HEK293 (cell line): ENCODE data around the gene GNG12.

Experiments used
- CTCF ChIA-PET: fragments of 350-600 bp; formaldehyde crosslinking; extraction: SDS; loops from one replicate; lab custom pipeline; 2021; ENCODE audit warnings: antibody characterized with exemption; lab: Yijun Ruan, JAX
- POLR2A ChIA-PET: fragments of 300-600 bp; formaldehyde crosslinking; extraction: SDS; loops from one replicate; lab custom pipeline; 2020; ENCODE audit warnings: antibody characterized with exemption, inconsistent platforms; lab: Yijun Ruan, JAX
- H3K27ac ChIP-seq: fragments of 200-500 bp; sonication (Bioruptor generic); 2 replicates; pipeline ENCODE4 v1.5.1; 2014; ENCODE audit warnings: low read depth, low read length, control low read depth, inconsistent platforms; ENCODE audit errors: extremely low read depth
- H3K36me3 ChIP-seq, 2 experiments: fragments of 200-500 bp in 1 of 2; sonication (Bioruptor generic) in 1 of 2; 1 replicate in 1 of 2; 2 replicates in 1 of 2; pipeline ENCODE4 v1.5.1; 2014 to 2017; ENCODE audit warnings: inconsistent platforms in 2 of 2, low read length in 2 of 2; ENCODE audit not compliant: control insufficient read depth in 2 of 2, insufficient read depth in 1 of 2
- H3K4me1 ChIP-seq: fragments of 200-500 bp; sonication (Bioruptor generic); 2 replicates; pipeline ENCODE4 v1.5.1; 2014; ENCODE audit warnings: mild to moderate bottlenecking, low read length, inconsistent platforms; ENCODE audit not compliant: control insufficient read depth, insufficient read depth
- H3K4me3 ChIP-seq: 2 replicates; pipeline ENCODE4 v1.5.1; 2011; ENCODE audit warnings: low read depth, mild to moderate bottlenecking, control low read depth, low read length, moderate library complexity
- H3K9me3 ChIP-seq: fragments of 200-500 bp; sonication (Bioruptor generic); 2 replicates; pipeline ENCODE4 v1.5.1; 2014; ENCODE audit warnings: low read depth, low read length, inconsistent platforms; ENCODE audit not compliant: control insufficient read depth, insufficient read depth
- GLIS2 ChIP-seq: fragments of 450-650 bp; formaldehyde crosslinking; IDR thresholded peaks from 2 replicates; pipeline ENCODE4 v1.5.1; 2016; ENCODE audit warnings: missing biosample characterization, missing genetic modification characterization
- WT1 ChIP-seq: fragments of 450-650 bp; formaldehyde crosslinking; IDR thresholded peaks from 2 replicates; pipeline ENCODE4 v1.5.1; 2016; ENCODE audit warnings: missing biosample characterization, missing genetic modification characterization
- ZNF133 ChIP-seq: fragments of 450-650 bp; formaldehyde crosslinking; IDR thresholded peaks from 2 replicates; pipeline ENCODE4 v1.5.1; 2016; ENCODE audit warnings: missing biosample characterization, missing genetic modification characterization
- ZNF311 ChIP-seq: fragments of 450-650 bp; formaldehyde crosslinking; IDR thresholded peaks from 2 replicates; pipeline ENCODE4 v1.5.1; 2017; ENCODE audit warnings: missing biosample characterization, missing genetic modification characterization, borderline replicate concordance
- ZNF529 ChIP-seq: fragments of 450-650 bp; formaldehyde crosslinking; IDR thresholded peaks from 2 replicates; pipeline ENCODE4 v1.5.1; 2017; ENCODE audit warnings: missing genetic modification characterization, missing biosample characterization; ENCODE audit not compliant: insufficient replicate concordance
- ZNF660 ChIP-seq: fragments of 450-650 bp; IDR thresholded peaks from 2 replicates; pipeline ENCODE4 v1.5.1; 2018; ENCODE audit warnings: missing biosample characterization, mild to moderate bottlenecking, missing genetic modification characterization
- ZNF837 ChIP-seq: fragments of 450-650 bp; formaldehyde crosslinking; IDR thresholded peaks from 2 replicates; pipeline ENCODE4 v1.5.1; 2016; ENCODE audit warnings: missing biosample characterization, missing genetic modification characterization
- TF ChIP-seq, protein P1 (sequence below): fragments of 450-650 bp; formaldehyde crosslinking; IDR thresholded peaks from 2 replicates; pipeline ENCODE4 v1.5.1; 2016; ENCODE audit warnings: missing biosample characterization, missing genetic modification characterization
- TF ChIP-seq, protein P2 (sequence below): fragments of 450-650 bp; formaldehyde crosslinking; IDR thresholded peaks from 2 replicates; pipeline ENCODE4 v1.5.1; 2017; ENCODE audit warnings: missing biosample characterization, missing genetic modification characterization
- TF ChIP-seq, protein P3 (sequence below): fragments of 450-650 bp; formaldehyde crosslinking; IDR thresholded peaks from 2 replicates; pipeline ENCODE4 v1.5.1; 2016; ENCODE audit warnings: missing biosample characterization, missing genetic modification characterization, low read depth
- TF ChIP-seq, protein P4 (sequence below): fragments of 450-650 bp; formaldehyde crosslinking; IDR thresholded peaks from 2 replicates; pipeline ENCODE4 v1.5.1; 2016; ENCODE audit warnings: missing biosample characterization, missing genetic modification characterization
- TF ChIP-seq, protein P5 (sequence below): fragments of 450-650 bp; formaldehyde crosslinking; IDR thresholded peaks from 2 replicates; pipeline ENCODE4 v1.5.1; 2016; ENCODE audit warnings: missing biosample characterization, missing genetic modification characterization
- TF ChIP-seq, protein P6 (sequence below): sonication (generic); formaldehyde crosslinking; IDR thresholded peaks from 2 replicates; pipeline ENCODE4 v1.8.1; 2022; ENCODE audit warnings: mild to moderate bottlenecking, moderate library complexity, missing genetic modification reagents
- TF ChIP-seq, protein P7 (sequence below): fragments of 450-650 bp; formaldehyde crosslinking; IDR thresholded peaks from 2 replicates; pipeline ENCODE4 v1.5.1; 2016; ENCODE audit warnings: missing biosample characterization, missing genetic modification characterization, borderline replicate concordance

Gene GNG12

DNA sequence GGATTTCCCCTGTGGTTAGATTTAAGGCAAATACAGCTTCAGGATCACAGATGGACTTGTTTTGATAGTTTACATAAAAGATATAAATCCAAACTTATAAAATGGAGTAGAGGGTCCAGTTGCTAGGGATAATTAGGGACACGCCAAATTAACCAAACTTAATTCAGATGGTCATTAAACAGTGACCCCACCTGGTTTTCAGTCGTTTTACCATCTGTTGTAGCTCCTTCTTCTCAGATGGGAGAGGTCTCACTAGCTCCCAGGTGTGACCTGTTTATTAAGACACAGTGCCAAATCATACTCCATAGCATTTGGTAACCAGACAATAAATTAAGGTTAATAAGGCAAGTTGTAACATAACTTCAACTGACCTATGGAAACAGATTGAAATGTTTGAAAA lies 156.3 kb downstream of the GNG12 start (continued):
- no peak for TF ChIP-seq GLIS2
- TF ChIP-seq ZNF311 (tag by site-specific recombination), result no peak

DNA sequence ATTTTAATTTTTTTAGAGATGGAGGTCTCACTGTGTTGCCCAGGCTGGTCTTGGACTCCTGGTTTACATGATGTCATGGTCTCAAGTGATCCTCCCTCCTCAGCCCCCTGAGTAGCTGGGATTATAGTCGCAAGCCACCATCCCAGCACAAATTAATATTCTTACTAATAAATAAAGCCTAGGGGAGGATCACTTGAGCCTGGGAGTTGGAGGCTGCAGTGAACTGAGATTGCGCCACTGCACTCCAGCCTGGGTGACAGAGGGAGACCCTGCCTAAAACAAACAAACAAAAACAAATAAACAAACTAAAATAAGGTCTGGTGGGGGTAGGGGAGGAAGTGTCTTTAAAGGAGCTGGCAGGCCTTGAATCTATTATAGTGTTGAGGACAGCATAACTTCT lies 157.0 kb downstream of the GNG12 start:
- Histone ChIP-seq H3K4me1 (peaks cover 7% of the 10 kb centered on the region), H3K27ac (no peak overlapping the region), H3K9me3 (no peaks in the 10 kb centered on the region), H3K4me3 (no peak overlapping the region), H3K36me3 (no peaks in the 10 kb centered on the region)
- POLR2A ChIA-PET, result interaction anchor here (4.5 kb wide), 1 partner anchor 8 kb away, joined by 43 read pairs; the partner anchor contains the start of gene GADD45A
- CTCF ChIA-PET, result interaction anchor here (3.4 kb wide), 1 partner anchor 84 kb away, joined by 13 read pairs; no protein-coding TSS in a partner anchor
- TF ChIP-seq, protein P1, sequence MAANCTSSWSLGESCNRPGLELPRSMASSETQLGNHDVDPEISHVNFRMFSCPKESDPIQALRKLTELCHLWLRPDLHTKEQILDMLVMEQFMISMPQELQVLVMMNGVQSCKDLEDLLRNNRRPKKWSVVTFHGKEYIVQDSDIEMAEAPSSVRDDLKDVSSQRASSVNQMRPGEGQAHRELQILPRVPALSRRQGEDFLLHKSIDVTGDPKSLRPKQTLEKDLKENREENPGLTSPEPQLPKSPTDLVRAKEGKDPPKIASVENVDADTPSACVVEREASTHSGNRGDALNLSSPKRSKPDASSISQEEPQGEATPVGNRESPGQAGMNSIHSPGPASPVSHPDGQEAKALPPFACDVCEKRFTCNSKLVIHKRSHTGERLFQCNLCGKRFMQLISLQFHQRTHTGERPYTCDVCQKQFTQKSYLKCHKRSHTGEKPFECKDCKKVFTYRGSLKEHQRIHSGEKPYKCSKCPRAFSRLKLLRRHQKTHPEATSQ (tag by site-specific recombination), result no peak
- TF ChIP-seq, protein P2, sequence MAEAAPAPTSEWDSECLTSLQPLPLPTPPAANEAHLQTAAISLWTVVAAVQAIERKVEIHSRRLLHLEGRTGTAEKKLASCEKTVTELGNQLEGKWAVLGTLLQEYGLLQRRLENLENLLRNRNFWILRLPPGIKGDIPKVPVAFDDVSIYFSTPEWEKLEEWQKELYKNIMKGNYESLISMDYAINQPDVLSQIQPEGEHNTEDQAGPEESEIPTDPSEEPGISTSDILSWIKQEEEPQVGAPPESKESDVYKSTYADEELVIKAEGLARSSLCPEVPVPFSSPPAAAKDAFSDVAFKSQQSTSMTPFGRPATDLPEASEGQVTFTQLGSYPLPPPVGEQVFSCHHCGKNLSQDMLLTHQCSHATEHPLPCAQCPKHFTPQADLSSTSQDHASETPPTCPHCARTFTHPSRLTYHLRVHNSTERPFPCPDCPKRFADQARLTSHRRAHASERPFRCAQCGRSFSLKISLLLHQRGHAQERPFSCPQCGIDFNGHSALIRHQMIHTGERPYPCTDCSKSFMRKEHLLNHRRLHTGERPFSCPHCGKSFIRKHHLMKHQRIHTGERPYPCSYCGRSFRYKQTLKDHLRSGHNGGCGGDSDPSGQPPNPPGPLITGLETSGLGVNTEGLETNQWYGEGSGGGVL (tag by site-specific recombination), result peak; percentile 69
- TF ChIP-seq WT1 (peak; percentile 83), ZNF133 (tag by site-specific recombination) (no peak), ZNF529 (tag by site-specific recombination) (no peak), ZNF837 (tag by site-specific recombination) (no peak), ZNF660 (tag by site-specific recombination) (no peak)
- TF ChIP-seq, protein P3, sequence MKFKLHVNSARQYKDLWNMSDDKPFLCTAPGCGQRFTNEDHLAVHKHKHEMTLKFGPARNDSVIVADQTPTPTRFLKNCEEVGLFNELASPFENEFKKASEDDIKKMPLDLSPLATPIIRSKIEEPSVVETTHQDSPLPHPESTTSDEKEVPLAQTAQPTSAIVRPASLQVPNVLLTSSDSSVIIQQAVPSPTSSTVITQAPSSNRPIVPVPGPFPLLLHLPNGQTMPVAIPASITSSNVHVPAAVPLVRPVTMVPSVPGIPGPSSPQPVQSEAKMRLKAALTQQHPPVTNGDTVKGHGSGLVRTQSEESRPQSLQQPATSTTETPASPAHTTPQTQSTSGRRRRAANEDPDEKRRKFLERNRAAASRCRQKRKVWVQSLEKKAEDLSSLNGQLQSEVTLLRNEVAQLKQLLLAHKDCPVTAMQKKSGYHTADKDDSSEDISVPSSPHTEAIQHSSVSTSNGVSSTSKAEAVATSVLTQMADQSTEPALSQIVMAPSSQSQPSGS, result peak; percentile 2; the same call in 1 of the 2 replicates
- TF ChIP-seq, protein P4, sequence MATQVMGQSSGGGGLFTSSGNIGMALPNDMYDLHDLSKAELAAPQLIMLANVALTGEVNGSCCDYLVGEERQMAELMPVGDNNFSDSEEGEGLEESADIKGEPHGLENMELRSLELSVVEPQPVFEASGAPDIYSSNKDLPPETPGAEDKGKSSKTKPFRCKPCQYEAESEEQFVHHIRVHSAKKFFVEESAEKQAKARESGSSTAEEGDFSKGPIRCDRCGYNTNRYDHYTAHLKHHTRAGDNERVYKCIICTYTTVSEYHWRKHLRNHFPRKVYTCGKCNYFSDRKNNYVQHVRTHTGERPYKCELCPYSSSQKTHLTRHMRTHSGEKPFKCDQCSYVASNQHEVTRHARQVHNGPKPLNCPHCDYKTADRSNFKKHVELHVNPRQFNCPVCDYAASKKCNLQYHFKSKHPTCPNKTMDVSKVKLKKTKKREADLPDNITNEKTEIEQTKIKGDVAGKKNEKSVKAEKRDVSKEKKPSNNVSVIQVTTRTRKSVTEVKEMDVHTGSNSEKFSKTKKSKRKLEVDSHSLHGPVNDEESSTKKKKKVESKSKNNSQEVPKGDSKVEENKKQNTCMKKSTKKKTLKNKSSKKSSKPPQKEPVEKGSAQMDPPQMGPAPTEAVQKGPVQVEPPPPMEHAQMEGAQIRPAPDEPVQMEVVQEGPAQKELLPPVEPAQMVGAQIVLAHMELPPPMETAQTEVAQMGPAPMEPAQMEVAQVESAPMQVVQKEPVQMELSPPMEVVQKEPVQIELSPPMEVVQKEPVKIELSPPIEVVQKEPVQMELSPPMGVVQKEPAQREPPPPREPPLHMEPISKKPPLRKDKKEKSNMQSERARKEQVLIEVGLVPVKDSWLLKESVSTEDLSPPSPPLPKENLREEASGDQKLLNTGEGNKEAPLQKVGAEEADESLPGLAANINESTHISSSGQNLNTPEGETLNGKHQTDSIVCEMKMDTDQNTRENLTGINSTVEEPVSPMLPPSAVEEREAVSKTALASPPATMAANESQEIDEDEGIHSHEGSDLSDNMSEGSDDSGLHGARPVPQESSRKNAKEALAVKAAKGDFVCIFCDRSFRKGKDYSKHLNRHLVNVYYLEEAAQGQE (tag by site-specific recombination), result no peak
- TF ChIP-seq, protein P5, sequence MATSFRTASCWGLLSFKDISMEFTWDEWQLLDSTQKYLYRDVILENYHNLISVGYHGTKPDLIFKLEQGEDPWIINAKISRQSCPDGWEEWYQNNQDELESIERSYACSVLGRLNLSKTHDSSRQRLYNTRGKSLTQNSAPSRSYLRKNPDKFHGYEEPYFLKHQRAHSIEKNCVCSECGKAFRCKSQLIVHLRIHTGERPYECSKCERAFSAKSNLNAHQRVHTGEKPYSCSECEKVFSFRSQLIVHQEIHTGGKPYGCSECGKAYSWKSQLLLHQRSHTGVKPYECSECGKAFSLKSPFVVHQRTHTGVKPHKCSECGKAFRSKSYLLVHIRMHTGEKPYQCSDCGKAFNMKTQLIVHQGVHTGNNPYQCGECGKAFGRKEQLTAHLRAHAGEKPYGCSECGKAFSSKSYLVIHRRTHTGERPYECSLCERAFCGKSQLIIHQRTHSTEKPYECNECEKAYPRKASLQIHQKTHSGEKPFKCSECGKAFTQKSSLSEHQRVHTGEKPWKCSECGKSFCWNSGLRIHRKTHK (tag by site-specific recombination), result no peak
- TF ChIP-seq, protein P6, sequence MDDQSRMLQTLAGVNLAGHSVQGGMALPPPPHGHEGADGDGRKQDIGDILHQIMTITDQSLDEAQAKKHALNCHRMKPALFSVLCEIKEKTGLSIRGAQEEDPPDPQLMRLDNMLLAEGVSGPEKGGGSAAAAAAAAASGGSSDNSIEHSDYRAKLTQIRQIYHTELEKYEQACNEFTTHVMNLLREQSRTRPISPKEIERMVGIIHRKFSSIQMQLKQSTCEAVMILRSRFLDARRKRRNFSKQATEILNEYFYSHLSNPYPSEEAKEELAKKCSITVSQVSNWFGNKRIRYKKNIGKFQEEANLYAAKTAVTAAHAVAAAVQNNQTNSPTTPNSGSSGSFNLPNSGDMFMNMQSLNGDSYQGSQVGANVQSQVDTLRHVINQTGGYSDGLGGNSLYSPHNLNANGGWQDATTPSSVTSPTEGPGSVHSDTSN (CRISPR knock-in tag), result no peak
- TF ChIP-seq, protein P7, sequence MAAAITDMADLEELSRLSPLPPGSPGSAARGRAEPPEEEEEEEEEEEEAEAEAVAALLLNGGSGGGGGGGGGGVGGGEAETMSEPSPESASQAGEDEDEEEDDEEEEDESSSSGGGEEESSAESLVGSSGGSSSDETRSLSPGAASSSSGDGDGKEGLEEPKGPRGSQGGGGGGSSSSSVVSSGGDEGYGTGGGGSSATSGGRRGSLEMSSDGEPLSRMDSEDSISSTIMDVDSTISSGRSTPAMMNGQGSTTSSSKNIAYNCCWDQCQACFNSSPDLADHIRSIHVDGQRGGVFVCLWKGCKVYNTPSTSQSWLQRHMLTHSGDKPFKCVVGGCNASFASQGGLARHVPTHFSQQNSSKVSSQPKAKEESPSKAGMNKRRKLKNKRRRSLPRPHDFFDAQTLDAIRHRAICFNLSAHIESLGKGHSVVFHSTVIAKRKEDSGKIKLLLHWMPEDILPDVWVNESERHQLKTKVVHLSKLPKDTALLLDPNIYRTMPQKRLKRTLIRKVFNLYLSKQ (tag by site-specific recombination), result no peak
- TF ChIP-seq, all 188 proteins: peak for 3
